Stimulated activated CD8-positive, alpha-beta memory T cell treated with anti-CD3 and anti-CD28 coated beads, Interleukin-15, amount 100 ng/mL, for 24 hours (primary cell): ENCODE measurements around the gene CEL.
"Not testable (repeated sequence)": the region's sequence is repeated elsewhere in the genome, so short reads cannot be mapped to it uniquely, and the experiment has no call there.

Experiments used
- DNase-seq: peaks from one replicate; pipeline ENCODE4 v3.0.0-alpha.2; 2020; ENCODE audit warnings: low read depth

The CEL gene

DNA sequence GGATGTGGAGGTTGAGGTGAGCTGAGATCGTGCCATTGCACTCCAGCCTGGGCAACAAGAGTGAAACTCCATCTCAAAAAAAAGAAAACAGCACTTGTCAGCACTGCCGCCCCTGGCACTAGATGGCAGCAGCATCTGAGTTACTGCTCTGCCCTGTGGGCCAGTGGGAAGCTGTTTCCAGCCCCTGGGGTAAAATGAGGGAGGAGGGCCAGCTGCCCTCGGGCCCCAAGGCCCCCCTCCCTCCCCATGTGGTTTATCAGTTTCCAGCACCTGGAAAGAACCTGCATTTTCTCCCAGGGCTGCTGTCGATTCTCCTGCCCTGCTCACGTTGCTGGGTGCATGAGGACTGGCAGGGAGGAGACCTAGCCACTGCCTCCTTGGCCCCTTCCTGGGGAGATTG, 13.2 kb upstream of the CEL start:
- DNase-seq = no peak

DNA sequence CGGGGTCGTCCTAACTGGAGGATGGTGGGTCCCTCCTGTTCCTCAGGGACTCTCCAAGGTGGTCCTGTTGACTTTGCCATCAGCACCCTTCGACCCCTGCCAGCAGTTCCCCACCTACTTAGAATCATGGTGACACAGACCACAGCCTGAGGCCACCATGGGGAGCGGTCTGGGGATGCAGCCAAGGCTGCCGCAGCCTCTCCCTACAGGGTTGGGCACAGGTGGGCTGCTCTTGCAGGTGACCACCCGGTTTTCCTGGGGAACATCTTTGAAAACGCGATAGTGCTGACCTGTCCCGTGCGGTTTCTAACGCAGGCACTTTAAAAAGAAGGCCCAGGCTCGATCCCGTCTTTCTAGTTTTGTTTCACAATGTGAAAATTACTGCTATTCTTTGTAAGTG, 12.7 kb upstream of the CEL start:
- DNase-seq = no peak

DNA sequence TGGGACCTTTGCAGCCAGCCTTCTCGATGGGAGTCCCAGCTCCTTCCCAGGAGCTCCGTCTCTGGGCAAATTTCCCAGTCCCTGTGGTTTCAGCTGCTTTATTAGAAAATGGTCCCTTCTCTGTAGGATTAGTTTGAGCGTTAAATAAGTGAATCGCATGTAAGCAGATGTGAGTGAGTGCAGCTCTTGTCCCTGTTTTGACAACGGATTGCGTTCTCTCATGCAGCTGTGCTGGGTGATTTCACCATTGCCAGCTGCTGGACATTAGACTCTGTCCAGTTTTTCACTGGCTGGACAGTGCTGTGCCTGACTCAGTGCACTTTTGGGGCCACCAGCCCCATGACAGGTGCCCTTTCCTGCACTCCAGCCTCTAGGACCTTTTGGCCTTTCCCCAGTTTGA, 11.6 kb upstream of the CEL start:
- DNase-seq = no peak

DNA sequence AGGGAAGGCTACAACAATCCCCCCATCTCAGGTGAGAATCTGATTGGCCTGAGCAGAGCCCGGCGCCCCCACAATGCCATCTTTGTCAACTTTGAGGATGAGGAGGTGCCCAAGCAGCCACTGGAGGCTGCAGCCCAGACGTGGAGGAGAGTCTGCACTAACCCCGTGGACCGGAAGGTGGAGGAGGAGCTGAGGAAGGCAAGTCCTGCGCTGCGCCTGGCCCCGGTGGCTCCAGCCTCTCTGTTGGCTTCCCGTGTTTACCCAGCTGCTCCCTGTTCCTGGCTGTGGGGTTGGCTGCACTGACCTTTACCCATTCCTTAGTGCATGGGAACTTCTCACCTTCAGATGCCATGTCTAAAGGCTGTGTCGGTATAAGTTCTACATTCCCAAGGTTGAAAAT, 11.0 kb upstream of the CEL start:
- no peak for DNase-seq

DNA sequence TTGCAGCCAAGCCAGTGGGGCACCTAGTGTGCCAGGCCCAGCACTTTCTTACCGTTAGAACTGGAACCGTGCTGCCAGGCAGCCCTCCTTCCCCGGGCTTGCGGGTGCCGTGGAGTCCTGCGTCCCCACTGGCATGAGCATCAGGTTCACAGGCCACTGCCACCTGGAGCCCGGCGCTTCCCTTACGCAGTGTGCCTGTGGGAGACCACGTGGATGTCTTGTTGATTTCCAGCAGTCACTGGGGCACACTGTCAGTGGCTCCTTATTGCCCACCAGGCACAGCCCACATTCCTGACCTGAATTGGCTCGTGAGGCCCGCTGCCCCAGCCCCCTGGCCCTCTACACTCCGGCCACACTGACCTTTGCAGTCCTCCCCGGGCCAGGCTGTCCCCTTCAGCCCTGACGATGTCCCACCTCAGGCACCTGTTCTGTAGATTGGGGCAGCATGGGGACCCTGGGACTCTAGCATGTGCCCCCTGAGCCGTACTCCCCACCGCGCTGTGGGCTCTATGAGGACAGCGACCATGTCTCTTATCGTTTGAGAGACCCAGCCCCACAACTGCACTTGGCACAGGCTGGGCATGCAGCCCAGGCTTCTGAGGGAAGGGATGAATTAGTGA, 10.4 kb upstream of the CEL start:
- no peak for DNase-seq

DNA sequence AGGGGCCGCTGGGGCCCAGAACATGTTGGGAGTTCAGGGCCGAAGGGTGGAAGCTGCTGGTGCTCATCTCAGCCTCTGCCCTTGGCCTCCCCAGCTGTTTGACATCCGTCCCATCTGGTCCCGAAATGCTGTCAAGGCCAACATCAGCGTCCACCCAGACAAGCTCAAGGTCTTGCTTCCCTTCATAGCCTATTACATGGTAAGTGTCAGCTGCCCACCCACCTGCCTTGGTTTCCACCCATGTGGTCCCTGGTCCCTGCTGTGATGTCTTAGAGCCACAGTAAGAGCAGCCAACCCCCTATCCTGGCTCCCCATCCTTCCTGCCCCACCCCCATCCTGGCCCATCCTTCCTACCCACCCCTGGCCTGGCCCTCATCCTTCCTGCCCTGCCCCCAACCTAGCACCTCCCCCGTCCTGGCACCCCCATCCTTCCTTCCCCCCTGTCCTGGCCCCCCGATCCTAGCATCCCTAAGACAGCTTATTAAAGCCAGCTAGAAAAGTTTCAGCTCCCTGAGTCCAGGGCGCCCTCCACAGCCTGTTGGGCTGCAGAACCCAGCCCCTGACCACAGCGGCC, 9.7 kb upstream of the CEL start:
- DNase-seq = no peak

DNA sequence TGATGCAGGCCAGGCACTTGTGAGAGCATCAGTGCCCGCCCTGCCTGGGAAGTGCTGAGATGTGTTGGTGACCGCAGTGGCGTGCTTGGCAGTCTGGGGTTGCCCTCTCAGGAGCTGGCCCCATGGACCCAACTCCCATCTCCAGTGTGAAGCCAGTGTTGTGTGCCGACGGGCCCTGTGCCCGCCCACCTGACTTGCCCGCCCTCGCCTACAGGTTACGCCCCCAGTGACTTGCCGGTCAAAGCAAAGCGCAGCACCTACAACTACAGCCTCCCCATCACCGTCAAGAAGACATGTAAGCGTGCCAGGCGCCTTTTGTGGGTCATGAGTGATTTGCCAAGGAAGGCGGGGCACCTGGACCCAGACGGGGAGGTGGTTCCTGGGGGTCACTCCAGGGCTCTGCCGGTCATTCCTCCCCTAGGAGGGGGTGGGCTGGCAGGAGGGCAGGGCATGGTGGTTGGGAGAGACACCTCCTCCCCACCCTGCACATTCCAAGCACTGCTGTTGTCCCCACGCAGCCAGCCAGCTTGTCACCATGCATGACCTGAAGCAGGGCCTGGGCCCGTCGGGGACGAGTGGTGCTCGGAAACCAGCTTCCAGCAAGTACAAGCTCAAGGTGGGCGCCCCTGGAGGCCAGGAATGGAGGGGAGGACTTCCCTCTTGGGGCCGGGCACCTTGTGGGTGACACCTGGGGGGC, 7.4 kb upstream of the CEL start:
- DNase-seq = no peak

DNA sequence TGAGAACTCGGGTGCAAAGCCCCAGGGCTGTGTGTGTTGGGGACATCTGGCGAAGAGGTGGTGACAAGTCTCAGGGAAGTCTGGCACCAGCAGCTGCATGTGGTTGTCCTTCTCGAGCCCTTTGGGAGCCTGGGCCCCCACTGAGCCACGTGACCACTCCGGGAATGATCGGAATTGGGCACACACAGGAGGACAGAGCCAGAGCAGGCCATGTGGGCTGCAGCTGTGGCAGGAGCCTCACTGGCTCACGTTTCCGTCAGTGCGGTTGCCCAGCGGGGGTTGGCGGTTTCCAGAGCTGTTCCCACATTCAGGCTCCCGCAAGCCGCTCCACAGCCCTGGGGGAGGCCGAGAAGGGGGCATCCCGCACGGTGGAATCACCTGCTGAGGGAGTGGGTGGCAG, 6.8 kb upstream of the CEL start:
- DNase-seq = no peak

DNA sequence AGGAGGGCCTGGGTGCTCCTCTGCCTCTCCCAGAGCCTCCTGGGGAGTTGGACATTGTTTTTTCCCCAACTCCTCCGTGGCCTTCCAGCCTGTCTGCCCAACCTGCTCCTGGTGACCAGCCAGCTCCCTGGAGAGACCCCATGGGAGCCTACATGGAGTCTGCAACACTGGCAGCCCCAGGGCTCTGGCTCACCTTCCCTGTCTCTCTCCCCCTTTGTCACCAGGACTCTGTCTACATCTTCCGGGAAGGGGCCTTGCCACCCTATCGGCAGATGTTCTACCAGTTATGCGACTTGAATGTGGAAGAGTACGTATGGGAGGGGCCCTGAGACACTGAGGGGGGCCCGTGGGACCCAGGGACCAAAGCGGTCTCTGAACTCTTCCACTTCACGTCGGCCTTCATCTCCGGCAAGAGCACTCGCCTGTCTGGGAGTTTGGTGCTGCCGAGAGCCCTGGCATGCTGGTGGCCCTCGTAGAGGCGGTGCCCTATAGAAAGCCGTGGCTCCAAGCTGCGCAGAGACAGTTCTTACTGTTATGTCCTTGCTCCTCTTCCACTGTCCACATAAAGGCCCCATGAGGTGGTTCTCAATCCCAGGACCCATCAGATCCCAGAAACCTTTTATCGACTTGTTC, 5.9 kb upstream of the CEL start:
- DNase-seq = no peak

DNA sequence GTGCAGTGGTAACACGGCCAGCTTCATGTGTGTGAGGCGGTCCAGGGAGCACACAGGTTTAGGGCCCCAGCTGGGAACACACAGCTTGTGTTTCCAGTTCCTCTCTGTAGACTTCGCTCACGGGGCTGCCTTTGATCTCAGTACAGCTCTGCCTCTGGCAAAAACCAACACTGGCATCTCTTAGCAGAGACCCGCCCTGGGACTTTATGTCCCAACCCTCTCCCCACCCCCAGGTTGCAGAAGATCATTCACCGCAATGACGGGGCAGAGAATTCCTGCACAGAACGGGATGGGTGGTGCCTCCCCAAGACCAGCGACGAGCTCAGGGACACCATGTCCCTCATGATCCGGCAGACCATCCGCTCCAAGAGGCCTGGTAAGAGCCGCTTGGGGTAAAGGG, 5.2 kb upstream of the CEL start:
- no peak for DNase-seq

DNA sequence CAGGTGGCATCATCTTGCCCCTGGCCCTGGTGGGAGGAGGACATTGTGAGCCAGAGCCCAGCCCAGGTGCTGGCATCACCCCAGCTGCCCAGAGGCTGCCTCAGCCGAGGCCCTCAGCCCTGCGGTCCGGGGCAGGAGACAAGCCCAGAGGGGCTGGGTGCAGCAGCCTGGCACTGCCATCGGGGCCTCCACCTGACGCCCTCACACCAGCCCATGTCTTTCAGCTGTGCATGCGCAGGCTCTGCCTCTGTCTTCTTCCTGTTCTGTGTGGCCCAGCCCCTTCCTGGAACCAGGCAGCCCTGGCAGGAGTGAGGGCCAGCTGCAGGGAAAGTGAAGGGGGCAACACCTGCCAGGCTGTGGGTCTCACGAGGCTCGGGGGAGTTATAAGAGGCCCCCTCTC, 4.8 kb upstream of the CEL start:
- DNase-seq = no peak

DNA sequence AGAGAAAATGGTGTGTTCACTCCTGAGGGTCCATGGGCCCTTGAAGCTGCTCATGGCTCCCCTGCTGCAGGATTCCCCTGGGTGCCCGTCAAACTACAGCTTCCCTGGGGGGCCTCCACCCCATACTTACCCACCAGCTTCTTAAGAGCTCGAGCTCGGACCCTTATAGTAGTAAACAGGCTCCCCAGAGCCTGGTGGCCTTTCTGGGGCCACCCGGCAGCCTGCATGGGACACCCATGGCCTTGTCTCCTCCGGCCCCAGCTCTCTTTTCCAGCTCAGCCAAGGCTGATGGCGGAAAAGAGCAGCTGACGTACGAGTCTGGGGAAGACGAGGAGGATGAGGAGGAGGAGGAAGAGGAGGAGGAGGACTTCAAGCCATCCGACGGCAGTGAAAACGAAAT, 4.2 kb upstream of the CEL start:
- no peak for DNase-seq

DNA sequence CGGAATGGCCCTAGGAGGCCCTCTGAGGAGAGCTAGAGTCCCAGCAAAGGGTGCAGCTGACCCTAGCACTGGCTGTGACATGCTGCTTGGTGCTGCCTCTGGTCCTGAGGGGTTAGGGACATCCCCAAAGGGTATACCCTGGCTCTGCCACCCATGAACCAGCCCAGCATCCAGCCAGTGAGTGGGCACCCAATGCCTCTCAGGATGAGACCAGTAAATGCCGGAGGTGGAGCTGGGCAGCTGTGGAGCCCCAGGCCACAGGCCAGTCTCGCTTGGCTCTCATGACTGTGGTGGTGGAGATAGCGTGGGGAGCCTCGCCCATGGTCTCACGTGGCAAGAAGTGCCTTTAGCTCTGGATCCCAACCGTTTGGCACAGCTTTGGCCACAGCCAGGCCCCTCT, 3.7 kb upstream of the CEL start:
- DNase-seq = no peak

DNA sequence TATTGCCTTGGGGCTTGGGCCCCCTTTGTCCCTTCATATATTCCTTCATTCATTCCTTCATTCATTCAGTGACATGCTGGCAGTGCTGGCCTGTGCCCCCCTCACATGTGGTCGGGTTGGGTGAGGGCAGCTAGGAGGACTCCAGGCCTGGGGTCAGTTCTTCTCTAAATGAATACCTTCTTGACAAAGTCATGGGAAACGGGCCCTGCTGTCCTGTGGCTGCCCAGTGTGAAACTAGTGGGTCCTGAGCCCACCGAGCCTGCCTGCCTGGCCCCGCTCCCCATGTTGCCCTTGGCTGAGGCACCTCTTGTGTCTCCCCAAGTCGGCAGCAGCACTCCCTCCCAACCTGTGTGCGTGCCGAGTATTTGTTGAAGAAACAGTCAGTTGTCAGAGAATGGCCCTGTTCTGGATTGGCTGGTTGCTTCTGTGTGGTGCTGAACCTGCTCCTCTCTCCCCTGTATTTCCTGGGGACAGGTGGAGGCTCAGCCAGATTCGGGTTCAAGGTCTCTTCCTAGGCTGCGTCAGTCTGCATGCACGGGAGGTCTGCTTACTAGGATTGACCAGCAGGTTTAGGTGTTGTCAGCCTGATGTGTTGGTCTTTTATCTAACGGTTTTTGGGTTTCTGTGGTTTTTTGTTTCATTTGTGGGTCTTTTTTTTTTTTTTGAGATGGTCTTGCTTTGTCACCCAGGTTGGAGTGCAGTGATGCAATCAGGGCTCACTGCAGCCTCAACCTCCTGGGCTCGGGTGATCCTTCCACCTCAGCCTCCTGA, 3.0 kb upstream of the CEL start:
- DNase-seq = no peak

DNA sequence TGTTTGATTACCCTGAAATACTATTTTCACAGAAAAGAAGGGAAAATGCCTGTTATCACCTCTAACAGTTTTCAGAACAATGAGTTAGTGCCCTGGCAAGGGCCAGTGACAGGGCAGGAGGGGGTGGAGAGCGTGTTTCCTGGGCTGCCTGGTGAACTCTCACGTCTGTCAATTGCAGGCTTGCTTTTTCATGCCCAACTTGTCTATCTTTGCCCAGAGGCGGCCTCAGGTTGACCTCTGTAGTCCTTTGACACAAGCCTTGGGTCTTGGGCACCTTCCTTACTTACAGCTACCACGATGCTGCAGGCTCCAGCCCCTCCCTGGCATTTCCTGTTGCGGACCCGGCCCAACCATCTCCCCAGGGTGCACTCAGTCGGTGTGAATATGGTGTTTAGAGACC, 2.2 kb upstream of the CEL start:
- DNase-seq = no peak

DNA sequence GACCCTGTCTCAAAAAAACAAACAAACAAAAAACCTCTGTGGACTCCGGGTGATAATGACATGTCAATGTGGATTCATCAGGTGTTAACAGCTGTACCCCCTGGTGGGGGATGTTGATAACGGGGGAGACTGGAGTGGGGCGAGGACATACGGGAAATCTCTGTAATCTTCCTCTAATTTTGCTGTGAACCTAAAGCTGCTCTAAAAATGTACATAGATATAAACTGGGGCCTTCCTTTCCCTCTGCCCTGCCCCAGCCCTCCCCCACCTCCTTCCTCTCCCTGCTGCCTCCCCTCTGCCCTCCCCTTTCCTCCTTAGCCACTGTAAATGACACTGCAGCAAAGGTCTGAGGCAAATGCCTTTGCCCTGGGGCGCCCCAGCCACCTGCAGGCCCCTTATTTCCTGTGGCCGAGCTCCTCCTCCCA, 1.4 kb upstream of the CEL start:
- DNase-seq = no peak

DNA sequence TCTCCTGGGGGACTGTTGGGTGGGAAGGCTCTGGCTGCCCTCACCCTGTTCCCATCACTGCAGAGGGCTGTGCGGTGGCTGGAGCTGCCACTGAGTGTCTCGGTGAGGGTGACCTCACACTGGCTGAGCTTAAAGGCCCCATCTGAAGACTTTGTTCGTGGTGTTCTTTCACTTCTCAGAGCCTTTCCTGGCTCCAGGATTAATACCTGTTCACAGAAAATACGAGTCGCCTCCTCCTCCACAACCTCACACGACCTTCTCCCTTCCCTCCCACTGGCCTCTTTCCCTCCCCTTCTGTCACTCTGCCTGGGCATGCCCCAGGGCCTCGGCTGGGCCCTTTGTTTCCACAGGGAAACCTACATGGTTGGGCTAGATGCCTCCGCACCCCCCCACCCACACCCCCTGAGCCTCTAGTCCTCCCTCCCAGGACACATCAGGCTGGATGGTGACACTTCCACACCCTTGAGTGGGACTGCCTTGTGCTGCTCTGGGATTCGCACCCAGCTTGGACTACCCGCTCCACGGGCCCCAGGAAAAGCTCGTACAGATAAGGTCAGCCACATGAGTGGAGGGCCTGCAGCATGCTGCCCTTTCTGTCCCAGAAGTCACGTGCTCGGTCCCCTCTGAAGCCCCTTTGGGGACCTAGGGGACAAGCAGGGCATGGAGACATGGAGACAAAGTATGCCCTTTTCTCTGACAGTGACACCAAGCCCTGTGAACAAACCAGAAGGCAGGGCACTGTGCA, 590 bp upstream of the CEL start:
- not testable (repeated sequence) for DNase-seq

DNA sequence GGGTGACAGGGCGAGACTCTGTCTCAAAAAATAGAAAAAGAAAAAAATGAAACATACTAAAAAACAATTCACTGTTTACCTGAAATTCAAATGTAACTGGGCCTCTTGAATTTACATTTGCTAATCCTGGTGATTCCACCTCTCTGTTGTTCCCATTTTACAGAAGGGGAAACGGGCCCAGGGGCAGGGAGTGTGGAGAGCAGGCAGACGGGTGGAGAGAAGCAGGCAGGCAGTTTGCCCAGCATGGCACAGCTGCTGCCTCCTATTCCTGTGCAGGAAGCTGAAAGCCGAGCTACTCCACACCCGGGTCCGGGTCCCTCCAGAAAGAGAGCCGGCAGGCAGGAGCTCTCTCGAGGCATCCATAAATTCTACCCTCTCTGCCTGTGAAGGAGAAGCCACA, 788 bp downstream of the CEL start:
- DNase-seq = not testable (repeated sequence)

DNA sequence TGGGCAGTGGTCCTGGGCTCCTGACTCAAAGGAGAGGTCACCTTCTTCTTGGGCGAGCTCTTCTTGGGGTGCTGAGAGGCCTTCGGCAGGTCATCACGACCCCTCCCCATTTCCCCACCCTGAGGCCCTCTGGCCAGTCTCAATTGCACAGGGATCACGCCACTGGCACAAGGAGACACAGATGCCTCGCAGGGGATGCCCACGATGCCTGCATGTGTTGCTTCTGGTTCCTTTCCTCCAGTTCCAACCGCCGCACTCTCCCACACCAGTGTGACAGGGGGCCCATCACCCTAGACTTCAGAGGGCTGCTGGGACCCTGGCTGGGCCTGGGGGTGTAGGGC, 1.3 kb downstream of the CEL start:
- no peak for DNase-seq

DNA sequence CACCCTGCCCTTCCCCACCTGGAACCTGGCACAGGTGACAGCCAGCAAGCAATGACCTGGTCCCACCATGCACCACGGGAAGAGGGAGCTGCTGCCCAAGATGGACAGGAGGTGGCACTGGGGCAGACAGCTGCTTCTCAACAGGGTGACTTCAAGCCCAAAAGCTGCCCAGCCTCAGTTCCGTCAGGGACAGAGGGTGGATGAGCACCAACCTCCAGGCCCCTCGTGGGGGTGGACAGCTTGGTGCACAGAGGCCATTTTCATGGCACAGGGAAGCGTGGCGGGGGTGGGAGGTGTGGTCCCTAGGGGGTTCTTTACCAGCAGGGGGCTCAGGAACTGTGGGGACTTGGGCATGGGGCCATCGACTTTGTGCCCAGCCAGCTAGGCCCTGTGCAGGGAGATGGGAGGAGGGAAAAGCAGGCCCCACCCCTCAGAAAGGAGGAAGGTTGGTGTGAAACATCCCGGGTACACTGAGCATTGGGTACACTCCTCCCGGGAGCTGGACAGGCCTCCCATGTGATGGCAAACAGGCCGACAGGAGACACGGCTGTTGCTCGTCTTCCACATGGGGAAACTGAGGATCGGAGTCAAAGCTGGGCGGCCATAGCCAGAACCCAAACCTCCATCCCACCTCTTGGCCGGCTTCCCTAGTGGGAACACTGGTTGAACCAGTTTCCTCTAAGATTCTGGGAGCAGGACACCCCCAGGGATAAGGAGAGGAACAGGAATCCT, 1.9 kb downstream of the CEL start:
- DNase-seq = no peak
